ENCODE data around the gene TENM3.

TENM3 gene

DNA sequence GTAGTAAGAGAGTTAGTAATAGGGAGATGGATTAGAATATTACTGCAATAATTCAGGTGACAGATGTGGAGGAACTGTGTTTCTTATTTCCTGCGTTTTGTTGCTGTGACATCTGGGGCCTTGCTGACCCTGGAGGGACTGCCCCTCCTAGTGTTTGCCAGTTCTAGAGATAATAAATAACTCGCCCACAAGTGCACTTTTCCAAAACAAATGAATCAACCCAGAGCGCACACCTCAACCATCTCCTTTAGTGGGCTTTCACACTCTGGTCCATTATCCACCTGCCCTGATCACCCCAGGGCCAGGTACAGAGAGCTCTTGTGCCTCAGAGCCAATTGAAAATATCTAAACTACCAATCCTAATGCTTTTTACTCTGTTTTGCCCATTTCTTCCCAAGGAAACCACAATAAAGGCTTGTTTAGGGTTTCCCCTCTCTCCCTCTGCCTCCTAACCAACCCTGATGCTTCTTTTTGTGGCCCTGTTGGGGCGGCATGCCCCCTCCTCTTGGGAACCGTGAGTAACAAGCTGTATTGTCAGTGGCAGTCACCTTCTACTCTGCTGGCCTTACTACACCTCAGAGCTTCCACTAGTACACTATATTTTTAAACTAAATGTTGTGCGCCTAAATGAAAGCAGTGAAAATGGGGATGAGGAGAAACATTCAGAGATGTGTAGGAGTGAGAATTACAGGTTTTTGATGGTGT, 270.5 kb downstream of the TENM3 start:
- TF ChIP-seq ISL1 (CRISPR knock-in tag; IDR thresholded peaks at IDR 0.05) (no peak), ZNF70 (CRISPR knock-in tag; IDR thresholded peaks at IDR 0.05) (no peak), SNAI2 (CRISPR knock-in tag; IDR thresholded peaks at IDR 0.05) (no peak), ARNTL (CRISPR knock-in tag; IDR thresholded peaks at IDR 0.05; ENCODE audit: borderline replicate concordance, low read depth) (no peak), ZNF565 (CRISPR knock-in tag; conservative IDR thresholded peaks at IDR 0.05; ENCODE audit: low read depth) (no peak), ZFP30 (CRISPR knock-in tag; IDR thresholded peaks at IDR 0.05) (no peak), ZC3H10 (CRISPR knock-in tag; IDR thresholded peaks at IDR 0.05) (no peak)
- TF ChIP-seq, protein P1, sequence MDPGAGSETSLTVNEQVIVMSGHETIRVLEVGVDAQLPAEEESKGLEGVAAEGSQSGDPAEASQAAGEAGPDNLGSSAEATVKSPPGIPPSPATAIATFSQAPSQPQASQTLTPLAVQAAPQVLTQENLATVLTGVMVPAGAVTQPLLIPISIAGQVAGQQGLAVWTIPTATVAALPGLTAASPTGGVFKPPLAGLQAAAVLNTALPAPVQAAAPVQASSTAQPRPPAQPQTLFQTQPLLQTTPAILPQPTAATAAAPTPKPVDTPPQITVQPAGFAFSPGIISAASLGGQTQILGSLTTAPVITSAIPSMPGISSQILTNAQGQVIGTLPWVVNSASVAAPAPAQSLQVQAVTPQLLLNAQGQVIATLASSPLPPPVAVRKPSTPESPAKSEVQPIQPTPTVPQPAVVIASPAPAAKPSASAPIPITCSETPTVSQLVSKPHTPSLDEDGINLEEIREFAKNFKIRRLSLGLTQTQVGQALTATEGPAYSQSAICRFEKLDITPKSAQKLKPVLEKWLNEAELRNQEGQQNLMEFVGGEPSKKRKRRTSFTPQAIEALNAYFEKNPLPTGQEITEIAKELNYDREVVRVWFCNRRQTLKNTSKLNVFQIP (CRISPR knock-in tag; IDR thresholded peaks at IDR 0.05; ENCODE audit: borderline replicate concordance, low read depth) = no peak
- TF ChIP-seq, protein P2, sequence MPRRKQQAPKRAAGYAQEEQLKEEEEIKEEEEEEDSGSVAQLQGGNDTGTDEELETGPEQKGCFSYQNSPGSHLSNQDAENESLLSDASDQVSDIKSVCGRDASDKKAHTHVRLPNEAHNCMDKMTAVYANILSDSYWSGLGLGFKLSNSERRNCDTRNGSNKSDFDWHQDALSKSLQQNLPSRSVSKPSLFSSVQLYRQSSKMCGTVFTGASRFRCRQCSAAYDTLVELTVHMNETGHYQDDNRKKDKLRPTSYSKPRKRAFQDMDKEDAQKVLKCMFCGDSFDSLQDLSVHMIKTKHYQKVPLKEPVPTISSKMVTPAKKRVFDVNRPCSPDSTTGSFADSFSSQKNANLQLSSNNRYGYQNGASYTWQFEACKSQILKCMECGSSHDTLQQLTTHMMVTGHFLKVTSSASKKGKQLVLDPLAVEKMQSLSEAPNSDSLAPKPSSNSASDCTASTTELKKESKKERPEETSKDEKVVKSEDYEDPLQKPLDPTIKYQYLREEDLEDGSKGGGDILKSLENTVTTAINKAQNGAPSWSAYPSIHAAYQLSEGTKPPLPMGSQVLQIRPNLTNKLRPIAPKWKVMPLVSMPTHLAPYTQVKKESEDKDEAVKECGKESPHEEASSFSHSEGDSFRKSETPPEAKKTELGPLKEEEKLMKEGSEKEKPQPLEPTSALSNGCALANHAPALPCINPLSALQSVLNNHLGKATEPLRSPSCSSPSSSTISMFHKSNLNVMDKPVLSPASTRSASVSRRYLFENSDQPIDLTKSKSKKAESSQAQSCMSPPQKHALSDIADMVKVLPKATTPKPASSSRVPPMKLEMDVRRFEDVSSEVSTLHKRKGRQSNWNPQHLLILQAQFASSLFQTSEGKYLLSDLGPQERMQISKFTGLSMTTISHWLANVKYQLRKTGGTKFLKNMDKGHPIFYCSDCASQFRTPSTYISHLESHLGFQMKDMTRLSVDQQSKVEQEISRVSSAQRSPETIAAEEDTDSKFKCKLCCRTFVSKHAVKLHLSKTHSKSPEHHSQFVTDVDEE (CRISPR knock-in tag; IDR thresholded peaks at IDR 0.05) = no peak
- TF ChIP-seq, protein P3, sequence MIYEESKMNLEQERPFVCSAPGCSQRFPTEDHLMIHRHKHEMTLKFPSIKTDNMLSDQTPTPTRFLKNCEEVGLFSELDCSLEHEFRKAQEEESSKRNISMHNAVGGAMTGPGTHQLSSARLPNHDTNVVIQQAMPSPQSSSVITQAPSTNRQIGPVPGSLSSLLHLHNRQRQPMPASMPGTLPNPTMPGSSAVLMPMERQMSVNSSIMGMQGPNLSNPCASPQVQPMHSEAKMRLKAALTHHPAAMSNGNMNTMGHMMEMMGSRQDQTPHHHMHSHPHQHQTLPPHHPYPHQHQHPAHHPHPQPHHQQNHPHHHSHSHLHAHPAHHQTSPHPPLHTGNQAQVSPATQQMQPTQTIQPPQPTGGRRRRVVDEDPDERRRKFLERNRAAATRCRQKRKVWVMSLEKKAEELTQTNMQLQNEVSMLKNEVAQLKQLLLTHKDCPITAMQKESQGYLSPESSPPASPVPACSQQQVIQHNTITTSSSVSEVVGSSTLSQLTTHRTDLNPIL (CRISPR knock-in tag; IDR thresholded peaks at IDR 0.05; ENCODE audit: low read depth) = no peak
- no peak for ATAC-seq

DNA sequence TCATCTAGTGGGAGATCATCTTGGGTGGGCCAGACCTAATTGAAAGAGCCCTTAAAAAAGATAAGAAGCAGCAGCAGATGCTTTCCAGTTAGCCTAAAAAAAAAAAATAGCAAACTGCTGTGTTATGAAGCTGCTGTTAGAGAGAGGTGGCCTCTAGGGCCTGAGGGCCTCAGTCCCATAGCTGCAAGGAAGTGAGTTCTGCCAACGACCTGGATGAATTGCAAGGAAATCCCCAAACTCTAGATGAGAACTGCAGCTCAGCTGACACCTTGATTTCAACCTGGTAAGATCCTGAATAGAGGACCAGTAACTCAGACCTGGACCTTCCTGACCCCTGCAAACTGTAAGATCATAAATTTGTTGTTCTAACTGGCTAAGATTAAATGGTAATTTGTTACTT, 275.2 kb downstream of the TENM3 start:
- TF ChIP-seq ZC3H10 (CRISPR knock-in tag; IDR thresholded peaks at IDR 0.05) (no peak), RARB (CRISPR knock-in tag; IDR thresholded peaks at IDR 0.05) (no peak), ISL1 (CRISPR knock-in tag; IDR thresholded peaks at IDR 0.05) (no peak), CSDC2 (CRISPR knock-in tag; IDR thresholded peaks at IDR 0.05) (no peak), OSR1 (CRISPR knock-in tag; IDR thresholded peaks at IDR 0.05) (no peak), GLIS3 (CRISPR knock-in tag; IDR thresholded peaks at IDR 0.05) (no peak), ZFP30 (CRISPR knock-in tag; IDR thresholded peaks at IDR 0.05) (no peak), ZFP3 (CRISPR knock-in tag; IDR thresholded peaks at IDR 0.05) (no peak), TCF4 (CRISPR knock-in tag; IDR thresholded peaks at IDR 0.05; ENCODE audit: borderline replicate concordance) (no peak), BACH2 (CRISPR knock-in tag; IDR thresholded peaks at IDR 0.05; ENCODE audit: borderline replicate concordance) (no peak), ZNF70 (CRISPR knock-in tag; IDR thresholded peaks at IDR 0.05) (no peak), PPARA (CRISPR knock-in tag; IDR thresholded peaks at IDR 0.05; ENCODE audit: borderline replicate concordance) (no peak), ZNF565 (CRISPR knock-in tag; conservative IDR thresholded peaks at IDR 0.05; ENCODE audit: low read depth) (no peak), ZNF8 (CRISPR knock-in tag; IDR thresholded peaks at IDR 0.05) (no peak), ESRRG (CRISPR knock-in tag; IDR thresholded peaks at IDR 0.05) (no peak)
- TF ChIP-seq, protein P2 (CRISPR knock-in tag; IDR thresholded peaks at IDR 0.05) = no peak
- TF ChIP-seq, protein P3 (CRISPR knock-in tag; IDR thresholded peaks at IDR 0.05; ENCODE audit: low read depth) = no peak
- TF ChIP-seq, protein P1 (CRISPR knock-in tag; IDR thresholded peaks at IDR 0.05; ENCODE audit: borderline replicate concordance, low read depth) = no peak
- ATAC-seq = no peak
